ENCODE measurements around the gene SLC29A2.

SLC29A2 gene

GRCh38 chr11:66315921-66316811, 55.4 kb downstream of the SLC29A2 start:
- DNase-seq: peak; percentile 17

DNA sequence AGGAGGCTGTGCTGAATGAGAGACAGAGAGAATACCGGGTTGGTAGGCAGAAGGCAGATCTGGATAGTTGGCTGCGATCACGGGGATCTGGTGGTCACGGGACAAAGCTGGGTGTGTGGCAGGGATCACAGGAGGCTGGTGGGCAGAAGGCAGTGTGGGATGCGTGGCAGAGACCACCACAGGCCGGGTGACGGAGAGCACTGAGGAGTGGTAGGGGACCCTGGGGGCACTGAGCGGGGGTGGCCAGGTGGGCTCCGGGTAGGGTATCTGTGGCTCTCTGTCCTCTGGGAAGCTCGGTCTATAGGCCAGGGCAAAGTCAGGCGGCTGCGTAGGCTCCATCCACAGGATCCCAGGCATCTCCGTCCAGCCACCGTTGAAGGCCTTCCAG, 56.1 kb downstream of the SLC29A2 start:
- no peak for DNase-seq

DNA sequence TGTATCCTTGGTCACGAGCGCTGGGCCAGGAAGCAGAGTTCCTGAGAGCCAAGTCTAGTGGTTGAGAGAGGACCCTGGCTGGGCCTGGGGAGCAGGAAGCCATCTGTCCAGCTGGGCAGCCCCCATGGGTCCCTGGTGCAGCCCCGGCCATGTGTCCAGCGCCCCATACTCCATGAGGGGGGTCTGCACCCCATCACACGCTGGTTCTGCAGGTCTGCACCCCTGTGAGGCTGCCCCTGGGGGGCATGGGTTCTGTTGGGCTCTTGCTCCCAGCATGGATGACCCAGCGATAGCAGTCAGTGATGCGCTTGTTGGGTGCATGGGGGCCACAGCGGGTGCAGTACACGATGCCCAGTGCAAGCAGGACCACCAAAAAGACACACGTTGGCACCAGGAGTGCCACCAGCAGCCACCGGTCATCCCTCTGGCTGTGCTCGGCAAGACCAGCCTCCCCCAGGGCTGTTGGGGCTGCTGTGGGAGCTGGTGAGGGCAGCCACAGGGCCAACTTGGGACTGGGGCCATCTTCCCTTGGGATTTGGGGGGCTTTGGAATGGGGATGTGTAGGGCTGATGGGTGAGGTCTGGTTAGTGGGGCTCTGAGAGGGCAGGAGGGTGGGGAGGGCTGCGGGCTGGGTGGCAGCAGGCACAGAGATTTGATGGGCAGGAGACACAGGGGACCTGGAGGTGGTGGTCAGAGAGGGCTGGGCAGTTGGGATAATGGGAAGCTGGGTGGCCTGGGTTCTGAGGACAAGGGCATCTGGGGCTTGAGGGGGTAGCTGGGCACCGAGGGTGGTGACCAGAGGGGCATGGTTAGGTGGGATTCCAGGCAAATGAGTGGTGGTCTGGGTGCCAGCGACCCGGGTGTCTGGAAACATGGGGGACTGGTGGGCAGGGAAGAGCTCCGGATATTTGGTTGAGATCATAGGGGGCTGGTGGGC, 56.7 kb downstream of the SLC29A2 start:
- DNase-seq: no peak

- DNase-seq: no peak
These were observed 57.4 kb downstream of the SLC29A2 start for GRCh38 chr11:66314186-66314501.

DNA sequence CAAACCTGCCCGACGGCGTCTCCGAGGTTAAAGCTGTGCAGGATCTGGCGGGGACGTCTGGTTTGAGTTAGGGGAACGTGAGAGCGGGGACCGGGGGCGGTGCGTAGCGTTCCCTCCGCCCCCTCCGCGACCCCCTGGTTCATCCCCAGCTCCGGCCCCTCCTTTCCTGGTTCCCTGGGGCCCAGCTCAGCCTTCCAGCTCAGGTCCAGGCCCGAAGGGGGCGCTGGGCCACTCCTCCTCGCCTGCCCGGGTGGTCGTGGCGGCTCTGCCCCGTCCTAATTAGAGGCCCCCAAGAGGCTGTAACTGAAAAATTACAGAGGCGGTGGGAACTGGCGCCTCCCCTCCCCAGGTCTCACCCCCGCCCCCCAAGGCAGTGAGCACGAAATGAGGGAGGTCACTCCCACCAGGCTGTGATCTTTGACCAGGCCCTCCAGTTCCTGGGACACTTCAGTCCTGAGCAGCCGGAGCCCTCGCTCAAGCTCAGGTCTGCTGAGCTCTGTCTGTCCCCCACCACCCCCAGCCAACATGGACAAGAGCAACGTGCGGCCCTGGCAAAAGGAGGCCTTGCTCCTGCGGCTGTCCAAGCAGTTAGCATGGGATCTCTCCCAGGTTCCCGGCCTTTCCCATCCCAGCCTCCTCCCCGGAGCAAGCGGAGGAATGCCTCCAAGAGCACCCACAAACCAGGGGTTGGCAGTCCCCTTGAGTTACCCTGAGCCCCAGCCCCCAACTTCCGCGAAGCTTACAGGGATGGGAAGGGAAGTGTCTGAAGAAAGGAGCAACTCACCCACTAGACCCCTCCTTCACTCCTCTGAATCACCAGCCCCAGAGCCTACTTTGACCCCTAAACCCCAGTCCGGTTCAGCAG, 58.0 kb downstream of the SLC29A2 start:
- DNase-seq: no peak

DNA sequence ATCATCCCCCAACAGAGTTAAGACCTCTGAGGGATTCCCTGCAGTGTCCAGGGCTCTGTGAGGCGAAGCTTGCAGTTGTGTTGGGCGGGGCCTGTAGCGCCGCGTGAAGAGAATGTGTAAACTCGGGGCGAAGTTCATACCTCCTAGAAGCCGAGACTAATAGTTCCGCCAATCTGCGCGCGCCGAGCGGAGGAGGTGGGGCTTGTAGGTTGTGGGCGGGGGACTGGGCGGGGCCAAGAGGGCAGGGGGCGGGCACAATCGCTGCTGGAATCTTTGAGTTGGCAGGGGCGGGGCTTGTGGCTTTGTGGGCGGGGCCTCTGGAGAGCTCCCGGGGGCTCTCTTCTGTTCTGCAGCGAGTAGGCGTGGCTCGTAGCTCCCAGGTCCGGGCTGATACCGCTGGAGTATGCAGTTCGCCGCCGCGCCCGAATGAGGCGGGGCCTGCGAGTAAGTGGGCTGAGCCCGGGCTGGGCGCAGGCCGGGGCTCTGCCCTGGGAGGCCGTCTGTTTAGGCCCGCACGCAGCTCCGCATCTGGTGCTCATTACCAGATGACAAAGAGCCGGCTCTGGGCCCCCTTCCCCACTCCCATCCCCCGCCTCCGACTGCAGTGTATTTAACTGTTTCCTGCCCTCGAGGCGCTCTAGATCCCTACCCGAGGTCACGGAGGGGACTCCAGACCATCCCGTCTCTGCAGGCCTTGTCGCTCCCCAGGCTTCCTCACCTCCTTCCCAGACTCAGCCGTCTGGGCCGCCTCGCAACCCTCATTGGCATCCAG, 58.8 kb downstream of the SLC29A2 start:
- DNase-seq: peak; percentile 97

All from NCI-H774 (cell line).